Liver (tissue), 3 donors: ENCODE results near the gene TOP1.
A peak's percentile ranks its signal among the peaks of the same experiment; 100 is the strongest.

Source experiments
- EGR1 ChIP-seq, 2 donors: IDR thresholded peaks; 2 replicates each; pipeline ENCODE4 v1.6.1; 2016 to 2018; ENCODE audit warnings: antibody characterized with exemption in 2 of 2, low read depth in 2 of 2
- RXRA ChIP-seq, 2 donors: IDR thresholded peaks; 2 replicates each; pipeline ENCODE4 v1.6.1; 2017 to 2018; ENCODE audit warnings: antibody characterized with exemption in 2 of 2, mild to moderate bottlenecking in 1 of 2
- TF ChIP-seq, protein P1 (sequence below): fragments of 150-350 bp; IDR thresholded peaks from 2 replicates; pipeline ENCODE4 v1.5.1; 2017; ENCODE audit warnings: improper control_type of control experiment, low read depth, low read length; ENCODE audit not compliant: missing input control
- TF ChIP-seq, protein P2 (sequence below): IDR thresholded peaks from 2 replicates; pipeline ENCODE4 v1.6.1; 2016; ENCODE audit warnings: antibody characterized with exemption
- TF ChIP-seq, protein P3 (sequence below): IDR thresholded peaks from 2 replicates; pipeline ENCODE4 v1.6.1; 2016; ENCODE audit warnings: antibody characterized with exemption, mild to moderate bottlenecking
- TF ChIP-seq, protein P4 (sequence below): IDR thresholded peaks from 2 replicates; pipeline ENCODE4 v1.6.1; 2016; ENCODE audit warnings: antibody characterized with exemption
- TF ChIP-seq, protein P5 (sequence below): IDR thresholded peaks from 2 replicates; pipeline ENCODE4 v1.6.1; 2016; ENCODE audit warnings: antibody characterized with exemption
- donor health status: healthy.
- donor health status: healthy.

DNA sequence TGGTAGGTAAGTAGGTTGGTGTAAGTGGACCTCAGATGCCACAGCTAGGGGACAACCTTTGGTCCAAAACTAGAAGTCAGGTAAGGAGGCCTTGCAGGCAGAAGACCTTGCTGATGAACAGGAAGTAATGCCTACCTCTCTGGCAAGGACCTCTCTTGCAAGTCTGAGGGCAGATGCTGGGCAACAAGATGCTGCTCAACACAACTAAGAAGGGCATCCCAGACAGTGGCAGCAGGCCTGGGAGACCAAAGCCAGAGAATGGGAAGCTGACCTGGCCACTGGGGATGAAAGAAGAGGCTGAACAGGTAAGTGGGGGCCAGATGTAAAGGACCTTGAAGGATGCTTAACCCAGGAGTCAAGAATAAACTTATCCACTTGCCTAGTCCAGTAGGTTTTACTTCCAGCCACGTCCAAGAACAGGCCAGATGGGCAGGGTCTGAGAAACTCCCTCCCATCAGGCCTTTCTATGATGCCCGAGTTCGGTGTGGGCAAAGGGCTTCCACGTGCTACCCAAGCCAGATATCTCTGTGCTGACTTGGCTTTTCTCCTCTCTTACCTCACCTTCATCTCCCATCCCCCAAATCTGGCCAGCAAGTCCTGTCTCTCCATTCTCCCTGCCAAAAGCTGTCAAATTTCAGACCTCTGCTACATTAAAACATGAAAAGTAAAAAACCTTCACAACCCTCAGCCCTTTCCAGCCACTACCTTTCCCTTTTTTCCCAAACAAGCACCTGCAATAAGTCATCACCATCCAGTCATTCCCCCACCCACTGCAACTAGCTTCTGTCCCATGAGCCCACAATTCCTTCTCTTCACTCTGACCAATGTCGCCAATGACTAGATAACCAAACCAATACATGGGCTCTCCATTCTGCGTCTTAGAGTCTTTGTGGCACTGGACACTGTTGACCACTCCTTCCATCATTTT is 97.2 kb downstream of the TOP1 start:
- TF ChIP-seq, protein P1, sequence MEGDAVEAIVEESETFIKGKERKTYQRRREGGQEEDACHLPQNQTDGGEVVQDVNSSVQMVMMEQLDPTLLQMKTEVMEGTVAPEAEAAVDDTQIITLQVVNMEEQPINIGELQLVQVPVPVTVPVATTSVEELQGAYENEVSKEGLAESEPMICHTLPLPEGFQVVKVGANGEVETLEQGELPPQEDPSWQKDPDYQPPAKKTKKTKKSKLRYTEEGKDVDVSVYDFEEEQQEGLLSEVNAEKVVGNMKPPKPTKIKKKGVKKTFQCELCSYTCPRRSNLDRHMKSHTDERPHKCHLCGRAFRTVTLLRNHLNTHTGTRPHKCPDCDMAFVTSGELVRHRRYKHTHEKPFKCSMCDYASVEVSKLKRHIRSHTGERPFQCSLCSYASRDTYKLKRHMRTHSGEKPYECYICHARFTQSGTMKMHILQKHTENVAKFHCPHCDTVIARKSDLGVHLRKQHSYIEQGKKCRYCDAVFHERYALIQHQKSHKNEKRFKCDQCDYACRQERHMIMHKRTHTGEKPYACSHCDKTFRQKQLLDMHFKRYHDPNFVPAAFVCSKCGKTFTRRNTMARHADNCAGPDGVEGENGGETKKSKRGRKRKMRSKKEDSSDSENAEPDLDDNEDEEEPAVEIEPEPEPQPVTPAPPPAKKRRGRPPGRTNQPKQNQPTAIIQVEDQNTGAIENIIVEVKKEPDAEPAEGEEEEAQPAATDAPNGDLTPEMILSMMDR, result no peak
- TF ChIP-seq, protein P2, sequence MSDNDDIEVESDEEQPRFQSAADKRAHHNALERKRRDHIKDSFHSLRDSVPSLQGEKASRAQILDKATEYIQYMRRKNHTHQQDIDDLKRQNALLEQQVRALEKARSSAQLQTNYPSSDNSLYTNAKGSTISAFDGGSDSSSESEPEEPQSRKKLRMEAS, result no peak
- TF ChIP-seq, protein P3, sequence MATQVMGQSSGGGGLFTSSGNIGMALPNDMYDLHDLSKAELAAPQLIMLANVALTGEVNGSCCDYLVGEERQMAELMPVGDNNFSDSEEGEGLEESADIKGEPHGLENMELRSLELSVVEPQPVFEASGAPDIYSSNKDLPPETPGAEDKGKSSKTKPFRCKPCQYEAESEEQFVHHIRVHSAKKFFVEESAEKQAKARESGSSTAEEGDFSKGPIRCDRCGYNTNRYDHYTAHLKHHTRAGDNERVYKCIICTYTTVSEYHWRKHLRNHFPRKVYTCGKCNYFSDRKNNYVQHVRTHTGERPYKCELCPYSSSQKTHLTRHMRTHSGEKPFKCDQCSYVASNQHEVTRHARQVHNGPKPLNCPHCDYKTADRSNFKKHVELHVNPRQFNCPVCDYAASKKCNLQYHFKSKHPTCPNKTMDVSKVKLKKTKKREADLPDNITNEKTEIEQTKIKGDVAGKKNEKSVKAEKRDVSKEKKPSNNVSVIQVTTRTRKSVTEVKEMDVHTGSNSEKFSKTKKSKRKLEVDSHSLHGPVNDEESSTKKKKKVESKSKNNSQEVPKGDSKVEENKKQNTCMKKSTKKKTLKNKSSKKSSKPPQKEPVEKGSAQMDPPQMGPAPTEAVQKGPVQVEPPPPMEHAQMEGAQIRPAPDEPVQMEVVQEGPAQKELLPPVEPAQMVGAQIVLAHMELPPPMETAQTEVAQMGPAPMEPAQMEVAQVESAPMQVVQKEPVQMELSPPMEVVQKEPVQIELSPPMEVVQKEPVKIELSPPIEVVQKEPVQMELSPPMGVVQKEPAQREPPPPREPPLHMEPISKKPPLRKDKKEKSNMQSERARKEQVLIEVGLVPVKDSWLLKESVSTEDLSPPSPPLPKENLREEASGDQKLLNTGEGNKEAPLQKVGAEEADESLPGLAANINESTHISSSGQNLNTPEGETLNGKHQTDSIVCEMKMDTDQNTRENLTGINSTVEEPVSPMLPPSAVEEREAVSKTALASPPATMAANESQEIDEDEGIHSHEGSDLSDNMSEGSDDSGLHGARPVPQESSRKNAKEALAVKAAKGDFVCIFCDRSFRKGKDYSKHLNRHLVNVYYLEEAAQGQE, result no peak
- TF ChIP-seq EGR1 (IDR thresholded peaks at IDR 0.05; ENCODE audit: low read depth in 2 of 2), result no peak
- peak in 1 of 2 donors; percentile 35 for TF ChIP-seq RXRA (IDR thresholded peaks at IDR 0.05)
- TF ChIP-seq, protein P4, sequence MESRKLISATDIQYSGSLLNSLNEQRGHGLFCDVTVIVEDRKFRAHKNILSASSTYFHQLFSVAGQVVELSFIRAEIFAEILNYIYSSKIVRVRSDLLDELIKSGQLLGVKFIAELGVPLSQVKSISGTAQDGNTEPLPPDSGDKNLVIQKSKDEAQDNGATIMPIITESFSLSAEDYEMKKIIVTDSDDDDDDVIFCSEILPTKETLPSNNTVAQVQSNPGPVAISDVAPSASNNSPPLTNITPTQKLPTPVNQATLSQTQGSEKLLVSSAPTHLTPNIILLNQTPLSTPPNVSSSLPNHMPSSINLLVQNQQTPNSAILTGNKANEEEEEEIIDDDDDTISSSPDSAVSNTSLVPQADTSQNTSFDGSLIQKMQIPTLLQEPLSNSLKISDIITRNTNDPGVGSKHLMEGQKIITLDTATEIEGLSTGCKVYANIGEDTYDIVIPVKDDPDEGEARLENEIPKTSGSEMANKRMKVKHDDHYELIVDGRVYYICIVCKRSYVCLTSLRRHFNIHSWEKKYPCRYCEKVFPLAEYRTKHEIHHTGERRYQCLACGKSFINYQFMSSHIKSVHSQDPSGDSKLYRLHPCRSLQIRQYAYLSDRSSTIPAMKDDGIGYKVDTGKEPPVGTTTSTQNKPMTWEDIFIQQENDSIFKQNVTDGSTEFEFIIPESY, result no peak
- TF ChIP-seq, protein P5, sequence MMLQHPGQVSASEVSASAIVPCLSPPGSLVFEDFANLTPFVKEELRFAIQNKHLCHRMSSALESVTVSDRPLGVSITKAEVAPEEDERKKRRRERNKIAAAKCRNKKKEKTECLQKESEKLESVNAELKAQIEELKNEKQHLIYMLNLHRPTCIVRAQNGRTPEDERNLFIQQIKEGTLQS, result no peak
